BLaER1 treated with 17β-estradiol and CSF1 and Interleukin-3, amounts not matched to agents 10 nM and 100 nM (cell line): ENCODE data around the gene TCEA3.
A peak's percentile ranks its signal among the peaks of the same experiment; 100 is the strongest.

ENCODE experiments used
- H3K27ac ChIP-seq, 11 experiments: shearing (Covaris generic); formaldehyde crosslinking; 2 replicates each; pipeline ENCODE4 v1.8.1; 2022
- H3K27me3 ChIP-seq, 11 experiments: shearing (Covaris generic); formaldehyde crosslinking; 2 replicates each; pipeline ENCODE4 v1.8.1; 2022
- H3K36me3 ChIP-seq, 11 experiments: shearing (Covaris generic); formaldehyde crosslinking; 2 replicates each; pipeline ENCODE4 v1.8.1; 2022
- H3K4me1 ChIP-seq, 10 experiments: shearing (Covaris generic); formaldehyde crosslinking; 2 replicates each; pipeline ENCODE4 v1.8.1; 2022
- H3K4me2 ChIP-seq, 11 experiments: shearing (Covaris generic); formaldehyde crosslinking; 2 replicates each; pipeline ENCODE4 v1.8.1; 2022
- H3K4me3 ChIP-seq, 10 experiments: shearing (Covaris generic); formaldehyde crosslinking; 2 replicates each; pipeline ENCODE4 v1.8.1; 2022
- H3K9ac ChIP-seq, 11 experiments: shearing (Covaris generic); formaldehyde crosslinking; 2 replicates each; pipeline ENCODE4 v1.8.1; 2022
- H3K9me3 ChIP-seq, 11 experiments: shearing (Covaris generic); formaldehyde crosslinking; replicated peaks in 1 of 11; 2 replicates each; pipeline ENCODE4 v1.8.1; 2022
- H4K20me1 ChIP-seq, 11 experiments: shearing (Covaris generic); formaldehyde crosslinking; 2 replicates each; pipeline ENCODE4 v1.8.1; 2022
- Cebpa-rat ChIP-seq, 11 experiments: shearing (Covaris generic); IDR thresholded peaks; 2 replicates each; pipeline ENCODE4 v1.8.1; 2022

The TCEA3 gene

GRCh38 chr1:23421343-23421742 is 3.2 kb downstream of the TCEA3 start:
- peaks cover 31 to 48% (median 46%) of the 10 kb centered on the region in 11 experiments for H3K27me3 ChIP-seq
- no peak overlapping the region for H3K27ac ChIP-seq
- no peak overlapping the region for H3K4me3 ChIP-seq
- no peak overlapping the region for H3K4me2 ChIP-seq
- H4K20me1 ChIP-seq = peaks cover 0 to 14% (median 0%) of the 10 kb centered on the region in 11 experiments; a peak in 9 of 22 replicates
- no peak for TF ChIP-seq Cebpa-rat (IDR thresholded peaks at IDR 0.05)
- H3K36me3 ChIP-seq = no peaks in the 10 kb centered on the region
- H3K9me3 ChIP-seq = no peaks in the 10 kb centered on the region
- H3K4me1 ChIP-seq = peaks cover 21 to 33% (median 28%) of the 10 kb centered on the region in 10 experiments
- no peak overlapping the region for H3K9ac ChIP-seq

- H3K4me1 ChIP-seq = peaks cover 21 to 33% (median 28%) of the 10 kb centered on the region in 10 experiments
- no peak overlapping the region for H3K4me3 ChIP-seq
- no peak overlapping the region for H3K4me2 ChIP-seq
- no peaks in the 10 kb centered on the region for H3K9me3 ChIP-seq
- H3K36me3 ChIP-seq = no peaks in the 10 kb centered on the region
- H4K20me1 ChIP-seq = peaks cover 0 to 12% (median 0%) of the 10 kb centered on the region in 11 experiments; a peak in 9 of 22 replicates
- no peak overlapping the region for H3K9ac ChIP-seq
- peaks cover 25 to 42% (median 41%) of the 10 kb centered on the region in 11 experiments for H3K27me3 ChIP-seq
- no peak for TF ChIP-seq Cebpa-rat (IDR thresholded peaks at IDR 0.05)
- H3K27ac ChIP-seq = no peak overlapping the region
Observed at GRCh38 chr1:23420778-23421177, 3.8 kb downstream of the TCEA3 start.

GRCh38 chr1:23419180-23419579 is 5.4 kb downstream of the TCEA3 start:
- peaks cover 9 to 27% (median 25%) of the 10 kb centered on the region in 11 experiments for H3K27me3 ChIP-seq
- H3K9ac ChIP-seq = no peak overlapping the region

GRCh38 chr1:23417570-23417969 is 7.0 kb downstream of the TCEA3 start:
- H3K27ac ChIP-seq = no peak overlapping the region
- no peak overlapping the region for H3K4me2 ChIP-seq
- peaks cover 0 to 10% (median 9%) of the 10 kb centered on the region in 11 experiments; a peak in 19 of 22 replicates for H3K27me3 ChIP-seq
- H3K4me3 ChIP-seq = no peak overlapping the region
- no peaks in the 10 kb centered on the region for H3K9me3 ChIP-seq
- H4K20me1 ChIP-seq = no peaks in the 10 kb centered on the region; a peak in 1 of 22 replicates
- no peak for TF ChIP-seq Cebpa-rat (IDR thresholded peaks at IDR 0.05)
- no peaks in the 10 kb centered on the region for H3K36me3 ChIP-seq
- H3K4me1 ChIP-seq = peaks cover 2 to 10% (median 8%) of the 10 kb centered on the region in 10 experiments; a peak in 17 of 20 replicates
- H3K9ac ChIP-seq = no peak overlapping the region

More at GRCh38 chr1:23419180-23419579, 5.4 kb downstream of the TCEA3 start:
- Histone ChIP-seq H3K36me3 (no peaks in the 10 kb centered on the region), H3K9me3 (no peaks in the 10 kb centered on the region), H3K27ac (no peak overlapping the region), H3K4me1 (peaks cover 7 to 21% (median 17%) of the 10 kb centered on the region in 10 experiments; a peak in 19 of 20 replicates), H3K4me3 (no peak overlapping the region), H3K4me2 (no peak overlapping the region), H4K20me1 (peaks cover 0 to 6% (median 0%) of the 10 kb centered on the region in 11 experiments; a peak in 8 of 22 replicates)
- no peak for TF ChIP-seq Cebpa-rat (IDR thresholded peaks at IDR 0.05)

GRCh38 chr1:23416964-23417363 is 7.6 kb downstream of the TCEA3 start:
- Histone ChIP-seq H3K9ac (no peak overlapping the region), H3K4me2 (no peak overlapping the region), H3K4me1 (peaks cover 0 to 4% (median 2%) of the 10 kb centered on the region in 10 experiments; a peak in 10 of 20 replicates), H4K20me1 (no peaks in the 10 kb centered on the region), H3K27me3 (peaks cover 0 to 4% (median 3%) of the 10 kb centered on the region in 11 experiments; a peak in 9 of 22 replicates), H3K4me3 (no peak overlapping the region), H3K36me3 (no peaks in the 10 kb centered on the region), H3K9me3 (no peaks in the 10 kb centered on the region), H3K27ac (no peak overlapping the region)
- no peak for TF ChIP-seq Cebpa-rat (IDR thresholded peaks at IDR 0.05)

- Histone ChIP-seq H3K9me3 (no peaks in the 10 kb centered on the region), H3K27ac (no peak overlapping the region), H3K4me1 (peaks cover 6 to 10% (median 8%) of the 10 kb centered on the region in 10 experiments; a peak in 18 of 20 replicates), H3K9ac (no peak overlapping the region), H4K20me1 (no peaks in the 10 kb centered on the region), H3K36me3 (no peaks in the 10 kb centered on the region), H3K4me3 (no peak overlapping the region), H3K27me3 (no peaks in the 10 kb centered on the region), H3K4me2 (no peak overlapping the region)
- no peak for TF ChIP-seq Cebpa-rat (IDR thresholded peaks at IDR 0.05)
Observed at GRCh38 chr1:23408797-23409290, 15.7 kb downstream of the TCEA3 start.

GRCh38 chr1:23407016-23407630 is 17.4 kb downstream of the TCEA3 start:
- Histone ChIP-seq H3K4me3 (no peak overlapping the region), H3K4me2 (no peak overlapping the region), H3K4me1 (peaks cover 21 to 27% (median 25%) of the 10 kb centered on the region in 10 experiments), H3K9me3 (no peaks in the 10 kb centered on the region), H3K27me3 (no peaks in the 10 kb centered on the region), H3K27ac (no peak overlapping the region), H3K9ac (no peak overlapping the region), H4K20me1 (no peaks in the 10 kb centered on the region), H3K36me3 (no peaks in the 10 kb centered on the region)
- no peak for TF ChIP-seq Cebpa-rat (IDR thresholded peaks at IDR 0.05)

- H3K27ac ChIP-seq = no peak overlapping the region
- H3K4me3 ChIP-seq = no peak overlapping the region
- H3K4me2 ChIP-seq = no peak overlapping the region
- TF ChIP-seq Cebpa-rat (IDR thresholded peaks at IDR 0.05) = no peak
- H4K20me1 ChIP-seq = no peaks in the 10 kb centered on the region
- no peaks in the 10 kb centered on the region for H3K9me3 ChIP-seq
- peaks cover 23 to 37% (median 32%) of the 10 kb centered on the region in 10 experiments for H3K4me1 ChIP-seq
- H3K9ac ChIP-seq = no peak overlapping the region
- no peaks in the 10 kb centered on the region for H3K36me3 ChIP-seq
- no peaks in the 10 kb centered on the region for H3K27me3 ChIP-seq
Observed at GRCh38 chr1:23405946-23406345, 18.6 kb downstream of the TCEA3 start.

- no peaks in the 10 kb centered on the region for H3K9me3 ChIP-seq
- H3K36me3 ChIP-seq = no peaks in the 10 kb centered on the region
- no peak overlapping the region; a peak in 1 of 22 replicates for H3K27ac ChIP-seq
- H3K27me3 ChIP-seq = no peaks in the 10 kb centered on the region
- H3K4me2 ChIP-seq = peak overlapping the region; percentile 18 to 79 (median 48); a peak in 21 of 22 replicates
- H4K20me1 ChIP-seq = no peaks in the 10 kb centered on the region
- TF ChIP-seq Cebpa-rat (IDR thresholded peaks at IDR 0.05) = no peak
- H3K4me3 ChIP-seq = no peak overlapping the region
- peaks cover 23 to 42% (median 34%) of the 10 kb centered on the region in 10 experiments for H3K4me1 ChIP-seq
- H3K9ac ChIP-seq = peak overlapping the region in 4 of 11 experiments; percentile 17 to 49 (median 26); a peak in 4 of 22 replicates
Observed at GRCh38 chr1:23403735-23404486, 20.6 kb downstream of the TCEA3 start.
